GM23338 (cell line): ENCODE measurements around the gene DRD4.

Experiments used
- EZH2 ChIP-seq: fragments of 200-600 bp; sonication (generic); IDR thresholded peaks from one replicate; pipeline ENCODE4 v1.8.0; 2017; ENCODE audit warnings: antibody characterized with exemption, mild to moderate bottlenecking, low read depth; ENCODE audit not compliant: unreplicated experiment
- POLR2AphosphoS5 ChIP-seq: IDR thresholded peaks from 2 replicates; pipeline ENCODE4 v1.6.1; 2016; ENCODE audit warnings: antibody characterized with exemption, low read depth

DNA sequence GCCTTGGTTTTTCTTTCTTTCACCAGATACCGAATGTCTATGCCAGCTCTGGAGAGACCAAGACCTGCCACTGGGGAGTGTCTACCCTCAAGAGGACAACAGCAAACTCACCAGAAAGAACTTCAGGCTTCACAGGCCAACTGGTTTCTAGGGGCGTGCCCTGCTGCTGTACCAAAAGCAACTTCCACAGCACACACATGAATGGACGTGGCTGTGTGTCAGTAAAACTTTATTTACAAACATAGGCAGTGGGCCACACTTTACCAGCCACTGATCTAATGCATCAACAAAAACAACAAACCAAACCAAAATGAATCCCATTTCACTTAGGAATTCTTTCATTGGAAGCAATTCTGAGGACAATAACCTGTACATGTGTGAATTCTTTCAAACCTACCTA is 41.2 kb downstream of the DRD4 start:
- no peak for TF ChIP-seq EZH2
- no peak for TF ChIP-seq POLR2AphosphoS5
